NCI-H1417 (cell line): ENCODE data around the gene SMIM35.

Experiments
- DNase-seq, 3 experiments: peaks; one replicate each; lab custom pipeline; 2025; lab: John Stamatoyannopoulos, UW

Gene SMIM35

GRCh38 chr11:118002541-118003423 is 84.0 kb downstream of the SMIM35 start:
- DNase-seq, result no peak

- no peak for DNase-seq
Observed at GRCh38 chr11:118002010-118002540, 84.7 kb downstream of the SMIM35 start.

GRCh38 chr11:118001494-118001971 is 85.2 kb downstream of the SMIM35 start:
- DNase-seq, result no peak

- no peak for DNase-seq
Observed at GRCh38 chr11:118000850-118001228, 85.9 kb downstream of the SMIM35 start.

GRCh38 chr11:118000067-118000849 is 86.5 kb downstream of the SMIM35 start:
- no peak for DNase-seq

GRCh38 chr11:117999354-117999993 is 87.3 kb downstream of the SMIM35 start:
- DNase-seq, result no peak

- no peak for DNase-seq
Observed at GRCh38 chr11:117998664-117999353, 88.0 kb downstream of the SMIM35 start.

- no peak for DNase-seq
Observed at GRCh38 chr11:117997823-117998579, 88.8 kb downstream of the SMIM35 start.

- DNase-seq, result no peak
Observed at GRCh38 chr11:117997406-117997805, 89.4 kb downstream of the SMIM35 start.

GRCh38 chr11:117996058-117996457 is 90.7 kb downstream of the SMIM35 start:
- no peak for DNase-seq

- no peak for DNase-seq
Observed at GRCh38 chr11:117995472-117995871, 91.3 kb downstream of the SMIM35 start.

GRCh38 chr11:117993988-117994745 is 92.6 kb downstream of the SMIM35 start:
- no peak for DNase-seq

- DNase-seq, result no peak
Observed at GRCh38 chr11:117992620-117993019, 94.1 kb downstream of the SMIM35 start.

- DNase-seq, result no peak
Observed at GRCh38 chr11:117992136-117992535, 94.6 kb downstream of the SMIM35 start.

- DNase-seq, result no peak
Observed at GRCh38 chr11:117989351-117990102, 97.2 kb downstream of the SMIM35 start.

GRCh38 chr11:117986981-117987574 is 99.7 kb downstream of the SMIM35 start:
- DNase-seq, result no peak

GRCh38 chr11:117985953-117986887 is 100.5 kb downstream of the SMIM35 start, which contains the start of gene IL10RA:
Gene IL10RA (plus strand): TSS chr11:117986394. CDS start chr11:117986468, 74 bp downstream.
- peak; percentile 67 to 94 (median 92) for DNase-seq

- no peak for DNase-seq
Observed at GRCh38 chr11:117984476-117984875, 102.3 kb downstream of the SMIM35 start.
